Vagina (tissue), 2 donors: Measurements from ENCODE around the gene ATP8B1.

Experiments used
- CTCF ChIP-seq, 3 experiments: fragments of 450-650 bp in 2 of 3; fragments of 200-600 bp in 1 of 3; sonication (generic) in 1 of 3; IDR thresholded peaks; one replicate each; pipeline ENCODE4 v1.5.1; 2017 to 2019; ENCODE audit warnings: antibody characterized with exemption in 3 of 3, mild to moderate bottlenecking in 2 of 3, moderate library complexity in 2 of 3
- POLR2A ChIP-seq, 2 donors: fragments of 450-650 bp; IDR thresholded peaks; one replicate each; pipeline ENCODE4 v1.6.1; 2017; ENCODE audit warnings: antibody characterized with exemption in 2 of 2, mild to moderate bottlenecking in 2 of 2, moderate library complexity in 2 of 2

- TF ChIP-seq POLR2A (IDR thresholded peaks at IDR 0.05): no peak
- no peak for TF ChIP-seq CTCF (IDR thresholded peaks at IDR 0.05)
Measured at GRCh38 chr18:57833441-57834101, 30.5 kb upstream of the ATP8B1 start.
